Measurements from ENCODE around the gene AFM.

DNA sequence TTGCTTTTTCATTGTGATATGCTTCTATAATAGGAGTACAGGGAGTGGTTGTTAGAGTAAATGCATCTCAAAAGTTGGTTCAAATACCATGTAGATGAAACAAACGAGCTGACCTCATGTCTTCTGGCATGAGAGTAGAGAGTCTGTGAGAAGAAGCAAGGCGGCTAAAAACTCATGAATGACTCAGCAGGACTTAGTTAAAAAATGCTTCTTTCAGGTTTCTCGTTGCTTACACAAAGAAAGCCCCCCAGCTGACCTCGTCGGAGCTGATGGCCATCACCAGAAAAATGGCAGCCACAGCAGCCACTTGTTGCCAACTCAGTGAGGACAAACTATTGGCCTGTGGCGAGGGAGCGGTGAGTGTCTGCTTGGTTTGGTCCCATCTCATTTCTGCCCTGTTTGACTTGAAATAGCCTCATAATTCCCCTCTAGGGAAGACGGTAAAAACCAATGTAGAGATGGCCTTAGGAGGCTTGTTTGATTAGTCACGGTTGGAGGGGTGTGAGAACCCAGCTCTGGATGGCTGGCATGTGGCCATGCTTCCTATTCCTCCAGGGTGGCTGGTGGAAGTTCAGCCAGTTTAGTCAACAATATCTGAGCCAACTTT lies 31.0 kb upstream of the AFM start:
- TF ChIP-seq CTCF (IDR thresholded peaks at IDR 0.05) (no peak), POLR2A (IDR thresholded peaks at IDR 0.05) (no peak), POLR2AphosphoS5 (IDR thresholded peaks at IDR 0.05) (no peak)

Measured in breast epithelium (tissue), 3 donors.